GM23338 (cell line): Measurements from ENCODE around the gene SEH1L. TPM values are rescaled to one million over a fixed set of nuclear protein-coding genes. Genes with fewer than 3 reads are reported as not detected.

Source experiments
- ATAC-seq: fragments of 200-7000 bp; cut with Tn5 transposase; 3 replicates; pipeline ENCODE4 v1.9.1; 2020
- DNase-seq: peaks from one replicate; pipeline ENCODE4 v3.0.0-alpha.2; 2015; ENCODE audit warnings: low spot score
- H2AFZ ChIP-seq: fragments of 200-600 bp; sonication (generic); 2 replicates; pipeline ENCODE4 v1.8.0; 2016; ENCODE audit warnings: antibody characterized with exemption, mild to moderate bottlenecking, moderate library complexity
- H3F3A ChIP-seq: fragments of 200-600 bp; sonication (generic); replicated peaks from 2 replicates; pipeline ENCODE4 v1.8.0; 2017; ENCODE audit warnings: antibody characterized with exemption, mixed run types, low read depth
- H3K27ac ChIP-seq: fragments of 200-600 bp; sonication (generic); 2 replicates; pipeline ENCODE4 v1.6.1; 2016; ENCODE audit warnings: low read depth
- H3K27me3 ChIP-seq: fragments of 200-600 bp; sonication (generic); 2 replicates; pipeline ENCODE4 v1.8.0; 2016; ENCODE audit warnings: mild to moderate bottlenecking, mixed run types, moderate library complexity; ENCODE audit not compliant: insufficient read depth
- H3K36me3 ChIP-seq: fragments of 200-600 bp; sonication (generic); 2 replicates; pipeline ENCODE4 v1.8.0; 2016; ENCODE audit warnings: mild to moderate bottlenecking; ENCODE audit not compliant: insufficient read depth
- H3K4me1 ChIP-seq: fragments of 200-600 bp; sonication (generic); 2 replicates; pipeline ENCODE4 v1.8.0; 2016; ENCODE audit warnings: mild to moderate bottlenecking, moderate library complexity; ENCODE audit not compliant: insufficient read depth
- H3K4me2 ChIP-seq: fragments of 200-600 bp; sonication (generic); 2 replicates; pipeline ENCODE4 v1.7.1; 2017; ENCODE audit warnings: mixed run types
- H3K4me3 ChIP-seq: fragments of 200-600 bp; sonication (generic); 2 replicates; pipeline ENCODE4 v1.6.1; 2016; ENCODE audit warnings: mixed run types
- H3K79me2 ChIP-seq: fragments of 200-600 bp; sonication (generic); replicated peaks from 2 replicates; pipeline ENCODE4 v1.8.0; 2017; ENCODE audit warnings: mild to moderate bottlenecking; ENCODE audit not compliant: insufficient read depth
- H3K9me2 ChIP-seq: fragments of 200-600 bp; sonication (generic); 2 replicates; pipeline ENCODE4 v1.8.0; 2017; ENCODE audit not compliant: insufficient read depth
- H4K20me1 ChIP-seq: fragments of 200-600 bp; sonication (generic); replicated peaks from 2 replicates; pipeline ENCODE4 v1.8.0; 2017; ENCODE audit warnings: mild to moderate bottlenecking; ENCODE audit not compliant: insufficient read depth
- H3K27ac Mint-ChIP-seq: 2 replicates; pipeline ENCODE4 v1.8.0; 2020; ENCODE audit warnings: inconsistent platforms, mild to moderate bottlenecking, moderate library complexity, mixed read lengths
- H3K27me3 Mint-ChIP-seq: 3 replicates; pipeline ENCODE4 v1.8.0; 2022; ENCODE audit warnings: low read depth, mild to moderate bottlenecking, moderate library complexity, mixed read lengths, inconsistent platforms; ENCODE audit not compliant: insufficient read depth, poor library complexity
- H3K36me3 Mint-ChIP-seq: 3 replicates; pipeline ENCODE4 v1.8.0; 2021; ENCODE audit warnings: low read depth, mild to moderate bottlenecking, inconsistent platforms, moderate library complexity, mixed read lengths
- H3K4me1 Mint-ChIP-seq: 3 replicates; pipeline ENCODE4 v1.8.0; 2020; ENCODE audit warnings: mild to moderate bottlenecking, inconsistent platforms, mixed read lengths
- H3K4me3 Mint-ChIP-seq: 3 replicates; pipeline ENCODE4 v1.8.0; 2021; ENCODE audit warnings: moderate library complexity, mild to moderate bottlenecking, inconsistent platforms, mixed read lengths
- H3K9me3 Mint-ChIP-seq: 3 replicates; pipeline ENCODE4 v1.8.0; 2020; ENCODE audit warnings: moderate library complexity, mild to moderate bottlenecking, inconsistent platforms, mixed read lengths
- CREB1 ChIP-seq: fragments of 250-450 bp; sonication (Bioruptor Pico); IDR thresholded peaks from 2 replicates; pipeline ENCODE4 v1.5.0; 2020; ENCODE audit warnings: low read depth, mild to moderate bottlenecking, moderate library complexity
- CTCF ChIP-seq, 2 experiments: fragments of 200-600 bp in 1 of 2; sonication (generic) in 1 of 2; conservative IDR thresholded peaks; 2 replicates each; pipeline versions ENCODE4 v1.5.1 to v1.6.1; 2016 to 2017; ENCODE audit warnings: antibody characterized with exemption in 2 of 2, low read depth in 2 of 2, mild to moderate bottlenecking in 2 of 2, moderate library complexity in 1 of 2
- EZH2 ChIP-seq: fragments of 200-600 bp; sonication (generic); IDR thresholded peaks from one replicate; pipeline ENCODE4 v1.8.0; 2017; ENCODE audit warnings: antibody characterized with exemption, mild to moderate bottlenecking, low read depth; ENCODE audit not compliant: unreplicated experiment
- EZH2phosphoT487 ChIP-seq: fragments of 200-600 bp; sonication (generic); IDR thresholded peaks from one replicate; pipeline ENCODE4 v1.8.1; 2018; ENCODE audit warnings: antibody characterized with exemption; ENCODE audit not compliant: unreplicated experiment
- JUNB ChIP-seq: IDR thresholded peaks from one replicate; pipeline ENCODE4 v1.6.1; 2016; ENCODE audit warnings: antibody characterized with exemption; ENCODE audit not compliant: unreplicated experiment
- NANOG ChIP-seq: IDR thresholded peaks from 2 replicates; pipeline ENCODE4 v1.6.1; 2016; ENCODE audit warnings: antibody characterized with exemption, borderline replicate concordance
- REST ChIP-seq: IDR thresholded peaks from one replicate; pipeline ENCODE4 v1.6.1; 2018; ENCODE audit warnings: antibody characterized with exemption; ENCODE audit not compliant: unreplicated experiment
- STAT1 ChIP-seq: IDR thresholded peaks from one replicate; pipeline ENCODE4 v1.6.1; 2016; ENCODE audit warnings: antibody characterized with exemption; ENCODE audit not compliant: unreplicated experiment
- ZNF331 ChIP-seq: fragments of 250-450 bp; sonication (Bioruptor Pico); IDR thresholded peaks from 2 replicates; pipeline ENCODE4 v1.5.0; 2020; ENCODE audit warnings: low read depth, mild to moderate bottlenecking, moderate library complexity
- polyA plus RNA-seq: library from polyadenylated mRNA; unstranded; fragments of >200 nt; fragmentation: Nextera tagmentation; extraction: Ambion mirVana; gene quantifications from 2 replicates; pipeline ENCODE4 v1.2.1, GENCODE V29; 2016
- total RNA-seq: library from RNA; depleted of rRNA; stranded (reverse); fragments of >200 nt; shearing (Covaris generic); gene quantifications from 2 replicates; pipeline ENCODE4 v1.2.3, GENCODE V29; 2014
- TF ChIP-seq, protein P1 (sequence below): IDR thresholded peaks from 2 replicates; pipeline ENCODE4 v1.6.1; 2016; ENCODE audit warnings: antibody characterized with exemption

The SEH1L gene
- total and polyA plus RNA-seq, 2 experiments from 2014 or later: 46.9 to 72.0 TPM

GRCh38 chr18:13022644-13023043, 74.8 kb downstream of the SEH1L start (continued):
- no peak for TF ChIP-seq CTCF (conservative IDR thresholded peaks at IDR 0.05; ENCODE audit: low read depth in 2 of 2)

DNA sequence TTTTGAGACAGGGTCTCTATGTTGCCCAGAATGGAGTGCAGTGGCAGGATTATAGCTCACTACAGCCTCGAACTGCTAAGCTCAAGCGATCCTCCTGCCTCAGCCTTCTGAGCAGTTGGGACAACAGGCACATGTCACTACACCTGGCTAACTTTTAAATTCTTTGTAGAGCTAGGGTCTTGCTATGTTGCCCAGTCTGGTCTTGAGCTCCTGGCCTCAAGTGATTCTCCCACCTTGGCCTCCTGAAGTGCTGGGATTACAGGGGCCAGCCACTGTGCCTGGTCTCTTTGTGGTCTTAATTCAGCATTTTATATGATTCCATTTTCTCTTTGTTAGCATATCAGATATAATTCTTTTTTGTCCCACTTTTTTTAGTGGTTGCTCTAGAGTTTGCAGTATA, 77.4 kb downstream of the SEH1L start:
- Histone ChIP-seq H3K4me2 (no peak overlapping the region), H3K79me2 (peaks cover 24% of the 10 kb centered on the region; the same call in 1 of the 2 replicates), H3K4me3 (no peak overlapping the region), H3K9me2 (no peaks in the 10 kb centered on the region), H3F3A (no peaks in the 10 kb centered on the region), H3K27me3 (no peaks in the 10 kb centered on the region), H3K4me1 (no peaks in the 10 kb centered on the region), H4K20me1 (peaks cover 4% of the 10 kb centered on the region; the same call in 1 of the 2 replicates), H3K36me3 (peaks cover 9% of the 10 kb centered on the region; the same call in 1 of the 2 replicates), H2AFZ (no peak overlapping the region), H3K27ac (no peak overlapping the region)
- Mint-ChIP-seq H3K36me3 (peaks cover 35% of the 10 kb centered on the region), H3K4me3 (no peak overlapping the region), H3K4me1 (peaks cover 4% of the 10 kb centered on the region; the same call in 1 of the 3 replicates), H3K9me3 (no peaks in the 10 kb centered on the region), H3K27me3 (no peaks in the 10 kb centered on the region), H3K27ac (no peak overlapping the region)
- no peak for DNase-seq
- no peak for ATAC-seq
- TF ChIP-seq STAT1 (no peak), EZH2phosphoT487 (no peak), EZH2 (no peak), NANOG (no peak), JUNB (no peak), CREB1 (CRISPR knock-in tag) (no peak), CTCF (conservative IDR thresholded peaks at IDR 0.05; ENCODE audit: low read depth in 2 of 2) (no peak), ZNF331 (CRISPR knock-in tag) (no peak), REST (no peak)
- TF ChIP-seq, protein P1, sequence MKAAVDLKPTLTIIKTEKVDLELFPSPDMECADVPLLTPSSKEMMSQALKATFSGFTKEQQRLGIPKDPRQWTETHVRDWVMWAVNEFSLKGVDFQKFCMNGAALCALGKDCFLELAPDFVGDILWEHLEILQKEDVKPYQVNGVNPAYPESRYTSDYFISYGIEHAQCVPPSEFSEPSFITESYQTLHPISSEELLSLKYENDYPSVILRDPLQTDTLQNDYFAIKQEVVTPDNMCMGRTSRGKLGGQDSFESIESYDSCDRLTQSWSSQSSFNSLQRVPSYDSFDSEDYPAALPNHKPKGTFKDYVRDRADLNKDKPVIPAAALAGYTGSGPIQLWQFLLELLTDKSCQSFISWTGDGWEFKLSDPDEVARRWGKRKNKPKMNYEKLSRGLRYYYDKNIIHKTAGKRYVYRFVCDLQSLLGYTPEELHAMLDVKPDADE: no peak
